ENCODE measurements around the gene UNC5A. TPM values are rescaled to one million over a fixed set of nuclear protein-coding genes. Genes with fewer than 3 reads are reported as not detected.

Gene UNC5A
- total and polyA plus RNA-seq, 7 experiments from 2014 or later = not detected

GRCh38 chr5:176877793-176878331 lies 67.5 kb downstream of the UNC5A start:
- H3K4me3 ChIP-seq (ENCODE audit: low read length) = no peak overlapping the region
- Mint-ChIP-seq H3K36me3 (peaks cover 0 to 1% (median 0%) of the 10 kb centered on the region in 5 donors), H3K9me3 (peaks cover 0 to 2% (median 0%) of the 10 kb centered on the region in 11 donors), H3K4me1 (peaks cover 0 to 20% (median 9%) of the 10 kb centered on the region in 7 donors), H3K4me3 (no peak overlapping the region), H3K27me3 (peaks cover 15 to 33% (median 19%) of the 10 kb centered on the region in 5 donors), H3K27ac (no peak overlapping the region)
- no peak overlapping the region for H3K27ac ChIP-seq (ENCODE audit: low read depth, low read length)
- CTCF ChIA-PET = interaction anchor here (0.6 kb wide), 1 partner anchor 190 kb away, joined by 3 read pairs; no protein-coding TSS in a partner anchor
- H3K4me1 ChIP-seq (ENCODE audit: control insufficient read depth in 2 of 2, insufficient read depth in 2 of 2, low read length in 2 of 2) = peaks cover 0 to 7% of the 10 kb centered on the region in 2 donors
- H3K27me3 ChIP-seq (ENCODE audit: control insufficient read depth in 2 of 2, insufficient read depth in 2 of 2, low read length in 2 of 2) = no peaks in the 10 kb centered on the region
- no peaks in the 10 kb centered on the region for H3K9me3 ChIP-seq (ENCODE audit: control insufficient read depth in 2 of 3, low read length in 3 of 3)
- no peak for DNase-seq
- POLR2A ChIA-PET = no interaction called here
- no peak for ATAC-seq
- H3K36me3 ChIP-seq (ENCODE audit: control insufficient read depth in 2 of 3, insufficient read depth in 3 of 3, low read length in 3 of 3) = no peaks in the 10 kb centered on the region
- intact Hi-C loops (cut with micrococcal nuclease) = no loop called here

GRCh38 chr5:176878463-176878862 lies 68.1 kb downstream of the UNC5A start:
- intact Hi-C loops (cut with micrococcal nuclease) = no loop called here
- POLR2A ChIA-PET = no interaction called here
- H3K27ac Mint-ChIP-seq = no peak overlapping the region

GRCh38 chr5:176878906-176879662 lies 68.7 kb downstream of the UNC5A start:
- peaks cover 15 to 33% (median 19%) of the 10 kb centered on the region in 5 donors for H3K27me3 Mint-ChIP-seq
- H3K4me1 Mint-ChIP-seq = peaks cover 0 to 15% (median 4%) of the 10 kb centered on the region in 7 donors
- CTCF ChIA-PET = no interaction called here
- Histone ChIP-seq H3K27me3 (ENCODE audit: control insufficient read depth in 2 of 2, insufficient read depth in 2 of 2, low read length in 2 of 2) (no peaks in the 10 kb centered on the region), H3K36me3 (ENCODE audit: control insufficient read depth in 2 of 3, insufficient read depth in 3 of 3, low read length in 3 of 3) (no peaks in the 10 kb centered on the region), H3K27ac (ENCODE audit: low read depth, low read length) (no peak overlapping the region), H3K4me1 (ENCODE audit: control insufficient read depth in 2 of 2, insufficient read depth in 2 of 2, low read length in 2 of 2) (peaks cover 0 to 7% of the 10 kb centered on the region in 2 donors), H3K4me3 (ENCODE audit: low read length) (no peak overlapping the region), H3K9me3 (ENCODE audit: control insufficient read depth in 2 of 3, low read length in 3 of 3) (no peaks in the 10 kb centered on the region)
- H3K4me3 Mint-ChIP-seq = no peak overlapping the region
- intact Hi-C loops (cut with micrococcal nuclease) = no loop called here
- ATAC-seq (no peak), DNase-seq (no peak)
- H3K27ac Mint-ChIP-seq = no peak overlapping the region
- H3K36me3 Mint-ChIP-seq = no peaks in the 10 kb centered on the region
- POLR2A ChIA-PET = no interaction called here
- no peaks in the 10 kb centered on the region for H3K9me3 Mint-ChIP-seq

More at GRCh38 chr5:176878463-176878862, 68.1 kb downstream of the UNC5A start:
- H3K9me3 ChIP-seq (ENCODE audit: control insufficient read depth in 2 of 3, low read length in 3 of 3) = no peaks in the 10 kb centered on the region
- H3K4me3 Mint-ChIP-seq = no peak overlapping the region
- H3K4me1 Mint-ChIP-seq = peaks cover 0 to 16% (median 4%) of the 10 kb centered on the region in 7 donors
- peaks cover 15 to 33% (median 19%) of the 10 kb centered on the region in 5 donors for H3K27me3 Mint-ChIP-seq
- H3K9me3 Mint-ChIP-seq = no peaks in the 10 kb centered on the region
- no peaks in the 10 kb centered on the region for H3K27me3 ChIP-seq (ENCODE audit: control insufficient read depth in 2 of 2, insufficient read depth in 2 of 2, low read length in 2 of 2)
- H3K36me3 Mint-ChIP-seq = no peaks in the 10 kb centered on the region
- CTCF ChIA-PET = no interaction called here
- H3K4me3 ChIP-seq (ENCODE audit: low read length) = no peak overlapping the region
- H3K27ac ChIP-seq (ENCODE audit: low read depth, low read length) = no peak overlapping the region
- no peaks in the 10 kb centered on the region for H3K36me3 ChIP-seq (ENCODE audit: control insufficient read depth in 2 of 3, insufficient read depth in 3 of 3, low read length in 3 of 3)
- H3K4me1 ChIP-seq (ENCODE audit: control insufficient read depth in 2 of 2, insufficient read depth in 2 of 2, low read length in 2 of 2) = peaks cover 0 to 7% of the 10 kb centered on the region in 2 donors
- ATAC-seq (no peak), DNase-seq (no peak)

GRCh38 chr5:176879663-176880361 lies 69.5 kb downstream of the UNC5A start:
- Mint-ChIP-seq H3K4me1 (peaks cover 0 to 18% (median 6%) of the 10 kb centered on the region in 7 donors), H3K4me3 (no peak overlapping the region), H3K9me3 (no peaks in the 10 kb centered on the region), H3K27ac (no peak overlapping the region), H3K36me3 (no peaks in the 10 kb centered on the region), H3K27me3 (peaks cover 15 to 32% (median 18%) of the 10 kb centered on the region in 5 donors)
- Histone ChIP-seq H3K27ac (ENCODE audit: low read depth, low read length) (no peak overlapping the region), H3K4me1 (ENCODE audit: control insufficient read depth in 2 of 2, insufficient read depth in 2 of 2, low read length in 2 of 2) (peaks cover 0 to 7% of the 10 kb centered on the region in 2 donors), H3K9me3 (ENCODE audit: control insufficient read depth in 2 of 3, low read length in 3 of 3) (no peaks in the 10 kb centered on the region), H3K36me3 (ENCODE audit: control insufficient read depth in 2 of 3, insufficient read depth in 3 of 3, low read length in 3 of 3) (no peaks in the 10 kb centered on the region), H3K4me3 (ENCODE audit: low read length) (no peak overlapping the region), H3K27me3 (ENCODE audit: control insufficient read depth in 2 of 2, insufficient read depth in 2 of 2, low read length in 2 of 2) (no peaks in the 10 kb centered on the region)
- intact Hi-C loops (cut with micrococcal nuclease) = no loop called here
- POLR2A ChIA-PET = no interaction called here
- ATAC-seq = no peak
- no peak for DNase-seq
- CTCF ChIA-PET = no interaction called here

GRCh38 chr5:176880366-176881020 lies 70.1 kb downstream of the UNC5A start:
- Mint-ChIP-seq H3K4me1 (peaks cover 0 to 18% (median 8%) of the 10 kb centered on the region in 7 donors), H3K27ac (no peak overlapping the region), H3K9me3 (no peaks in the 10 kb centered on the region), H3K36me3 (no peaks in the 10 kb centered on the region), H3K27me3 (peaks cover 11 to 25% (median 12%) of the 10 kb centered on the region in 5 donors), H3K4me3 (no peak overlapping the region)
- ChIA-PET CTCF (no interaction called here), POLR2A (no interaction called here)
- DNase-seq = no peak
- ATAC-seq = no peak
- intact Hi-C loops (cut with micrococcal nuclease) = no loop called here
- H3K9me3 ChIP-seq (ENCODE audit: control insufficient read depth in 2 of 3, low read length in 3 of 3) = no peaks in the 10 kb centered on the region
- H3K36me3 ChIP-seq (ENCODE audit: control insufficient read depth in 2 of 3, insufficient read depth in 3 of 3, low read length in 3 of 3) = no peaks in the 10 kb centered on the region
- H3K27ac ChIP-seq (ENCODE audit: low read depth, low read length) = no peak overlapping the region
- H3K4me3 ChIP-seq (ENCODE audit: low read length) = no peak overlapping the region
- H3K27me3 ChIP-seq (ENCODE audit: control insufficient read depth in 2 of 2, insufficient read depth in 2 of 2, low read length in 2 of 2) = no peaks in the 10 kb centered on the region
- H3K4me1 ChIP-seq (ENCODE audit: control insufficient read depth in 2 of 2, insufficient read depth in 2 of 2, low read length in 2 of 2) = peaks cover 0 to 7% of the 10 kb centered on the region in 2 donors

GRCh38 chr5:176881021-176881749 lies 70.8 kb downstream of the UNC5A start:
- Mint-ChIP-seq H3K9me3 (no peaks in the 10 kb centered on the region), H3K4me1 (peaks cover 0 to 11% (median 6%) of the 10 kb centered on the region in 7 donors), H3K4me3 (no peak overlapping the region), H3K27me3 (peaks cover 4 to 18% (median 5%) of the 10 kb centered on the region in 5 donors), H3K27ac (no peak overlapping the region), H3K36me3 (no peaks in the 10 kb centered on the region)
- POLR2A ChIA-PET = no interaction called here
- no peak for ATAC-seq
- no peaks in the 10 kb centered on the region for H3K9me3 ChIP-seq (ENCODE audit: control insufficient read depth in 2 of 3, low read length in 3 of 3)
- no peak for DNase-seq
- peaks cover 0 to under 1% of the 10 kb centered on the region in 2 donors for H3K4me1 ChIP-seq (ENCODE audit: control insufficient read depth in 2 of 2, insufficient read depth in 2 of 2, low read length in 2 of 2)
- CTCF ChIA-PET = no interaction called here
- no peak overlapping the region for H3K4me3 ChIP-seq (ENCODE audit: low read length)
- no peaks in the 10 kb centered on the region for H3K36me3 ChIP-seq (ENCODE audit: control insufficient read depth in 2 of 3, insufficient read depth in 3 of 3, low read length in 3 of 3)
- intact Hi-C loops (cut with micrococcal nuclease) = no loop called here
- H3K27ac ChIP-seq (ENCODE audit: low read depth, low read length) = no peak overlapping the region
- no peaks in the 10 kb centered on the region for H3K27me3 ChIP-seq (ENCODE audit: control insufficient read depth in 2 of 2, insufficient read depth in 2 of 2, low read length in 2 of 2)

Measured in naive thymus-derived CD4-positive, alpha-beta T cell (primary cell).